ENCODE measurements around the gene UBAC1.
"Not testable (repeated sequence)": the region's sequence is repeated elsewhere in the genome, so short reads cannot be mapped to it uniquely, and the experiment has no call there.

The UBAC1 gene

GRCh38 chr9:135959814-135960213 lies 1.4 kb downstream of the UBAC1 start:
- DNase-seq (ENCODE audit: low spot score), result no peak

DNA sequence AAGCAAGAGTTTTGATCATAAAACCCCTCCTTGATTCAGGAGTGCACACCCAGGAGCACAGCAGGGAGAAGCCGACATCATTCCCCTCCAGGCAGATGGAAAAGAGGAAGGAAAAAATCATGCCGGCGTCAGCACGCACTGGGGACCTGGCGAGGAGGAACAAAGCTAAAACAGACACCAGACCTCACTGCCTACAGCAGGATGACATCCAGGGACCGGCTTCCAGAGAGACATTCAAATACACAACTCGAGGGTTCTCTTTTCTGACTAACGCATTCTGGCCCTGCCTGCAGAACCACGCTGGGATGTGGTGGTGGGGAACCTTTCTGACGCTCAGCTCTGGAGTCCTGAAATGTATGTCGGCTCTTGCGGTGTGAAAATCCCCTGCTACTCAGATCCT lies 2.7 kb downstream of the UBAC1 start:
- no peak for DNase-seq (ENCODE audit: low spot score)

- DNase-seq (ENCODE audit: low spot score), result no peak
These were observed 3.7 kb downstream of the UBAC1 start for GRCh38 chr9:135957431-135957830.

DNA sequence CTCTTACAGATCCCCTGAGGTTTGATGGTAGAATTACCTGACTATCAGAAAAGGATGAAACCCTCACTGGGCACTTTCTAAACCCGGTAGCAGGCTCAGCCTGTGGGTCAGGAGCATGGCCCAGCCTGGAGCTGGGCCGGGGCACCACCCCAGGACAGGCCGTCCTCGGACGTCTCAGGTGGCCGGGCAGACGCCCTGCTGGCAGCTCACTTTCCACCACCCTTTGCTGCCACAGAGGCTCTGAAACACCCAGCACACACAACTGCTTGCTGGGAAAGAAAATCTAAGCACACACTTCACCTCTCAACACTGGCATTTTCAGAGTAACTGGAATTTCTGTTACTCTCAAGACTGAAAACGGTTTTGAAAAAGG lies 4.4 kb downstream of the UBAC1 start:
- DNase-seq (ENCODE audit: low spot score), result no peak

DNA sequence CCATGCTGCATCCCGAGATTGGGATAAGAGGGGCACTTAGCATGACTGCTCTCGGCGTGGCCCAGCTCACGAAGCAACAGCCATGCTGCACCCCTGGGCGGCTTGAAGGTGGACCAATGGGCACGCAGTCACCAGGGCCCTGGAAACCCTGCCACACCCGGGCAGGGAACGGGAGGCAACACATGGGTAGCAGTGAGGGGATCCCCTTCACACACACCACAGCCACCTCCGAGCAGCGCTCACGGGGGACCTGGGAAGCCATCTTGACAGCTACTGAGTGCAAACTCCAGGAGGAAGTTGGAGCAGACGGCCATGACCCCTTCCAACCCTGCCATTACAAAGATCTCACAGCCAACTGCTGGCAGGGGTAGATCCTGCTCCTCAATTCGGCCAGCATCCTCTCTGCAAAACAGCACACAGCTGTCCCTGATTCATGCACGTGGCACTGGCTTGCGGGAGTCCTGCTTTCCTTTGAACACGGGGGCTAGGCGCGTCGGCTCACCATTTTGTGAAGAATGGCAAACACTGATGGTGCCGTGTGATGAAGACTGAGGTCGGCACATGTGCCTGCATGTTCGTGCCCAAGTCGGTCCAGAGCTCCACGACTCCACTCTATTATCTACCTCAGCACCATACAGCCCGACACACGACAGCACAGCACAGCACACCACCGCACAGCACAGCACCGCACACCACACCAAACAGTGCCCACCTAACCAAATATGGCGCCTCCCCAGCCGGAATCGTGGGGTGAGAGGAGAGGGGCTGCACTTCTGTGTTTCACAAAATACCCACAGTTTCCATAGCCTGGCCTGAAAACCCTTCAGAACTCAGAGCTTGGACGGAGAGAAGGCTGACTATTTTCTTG lies 5.0 kb downstream of the UBAC1 start:
- no peak for DNase-seq (ENCODE audit: low spot score)

GRCh38 chr9:135952664-135953206 lies 8.4 kb downstream of the UBAC1 start:
- DNase-seq (ENCODE audit: low spot score), result no peak

GRCh38 chr9:135951889-135952663 lies 9.1 kb downstream of the UBAC1 start:
- no peak for DNase-seq (ENCODE audit: low spot score)

- not testable (repeated sequence) for DNase-seq (ENCODE audit: low spot score)
These were observed 9.9 kb downstream of the UBAC1 start for GRCh38 chr9:135951310-135951709.

- DNase-seq (ENCODE audit: low spot score), result not testable (repeated sequence)
These were observed 10.3 kb downstream of the UBAC1 start for GRCh38 chr9:135950841-135951240.

GRCh38 chr9:135950135-135950682 lies 11.0 kb downstream of the UBAC1 start:
- no peak for DNase-seq (ENCODE audit: low spot score)

GRCh38 chr9:135949501-135950134 lies 11.6 kb downstream of the UBAC1 start:
- DNase-seq (ENCODE audit: low spot score), result no peak

- no peak for DNase-seq (ENCODE audit: low spot score)
These were observed 12.2 kb downstream of the UBAC1 start for GRCh38 chr9:135948968-135949367.

DNA sequence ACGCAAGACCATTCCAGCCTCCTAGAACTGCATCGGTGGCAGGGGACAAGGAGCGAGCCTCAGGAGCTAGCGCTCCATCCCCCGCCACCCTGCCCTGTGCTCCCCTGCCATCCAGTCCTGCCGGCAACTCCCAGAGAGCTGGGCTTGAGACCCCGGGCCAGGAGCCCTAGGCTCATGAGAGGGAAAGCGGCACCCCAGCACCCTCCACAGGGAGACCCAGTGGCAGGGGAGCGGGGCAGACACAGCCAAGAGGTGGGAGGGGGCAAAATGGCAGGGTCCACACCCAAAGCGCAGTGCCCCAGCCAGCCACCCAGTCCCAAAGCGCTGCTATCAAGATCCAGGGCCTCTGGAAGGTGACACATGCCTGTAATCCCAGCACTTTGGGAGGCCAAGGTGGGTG lies 12.7 kb downstream of the UBAC1 start:
- DNase-seq (ENCODE audit: low spot score), result no peak

- no peak for DNase-seq (ENCODE audit: low spot score)
These were observed 13.6 kb downstream of the UBAC1 start for GRCh38 chr9:135947582-135947981.

GRCh38 chr9:135947105-135947504 lies 14.1 kb downstream of the UBAC1 start:
- not testable (repeated sequence) for DNase-seq (ENCODE audit: low spot score)

- no peak for DNase-seq (ENCODE audit: low spot score)
These were observed 14.7 kb downstream of the UBAC1 start for GRCh38 chr9:135946392-135946994.

- DNase-seq (ENCODE audit: low spot score), result no peak
These were observed 15.2 kb downstream of the UBAC1 start for GRCh38 chr9:135945969-135946368.

DNA sequence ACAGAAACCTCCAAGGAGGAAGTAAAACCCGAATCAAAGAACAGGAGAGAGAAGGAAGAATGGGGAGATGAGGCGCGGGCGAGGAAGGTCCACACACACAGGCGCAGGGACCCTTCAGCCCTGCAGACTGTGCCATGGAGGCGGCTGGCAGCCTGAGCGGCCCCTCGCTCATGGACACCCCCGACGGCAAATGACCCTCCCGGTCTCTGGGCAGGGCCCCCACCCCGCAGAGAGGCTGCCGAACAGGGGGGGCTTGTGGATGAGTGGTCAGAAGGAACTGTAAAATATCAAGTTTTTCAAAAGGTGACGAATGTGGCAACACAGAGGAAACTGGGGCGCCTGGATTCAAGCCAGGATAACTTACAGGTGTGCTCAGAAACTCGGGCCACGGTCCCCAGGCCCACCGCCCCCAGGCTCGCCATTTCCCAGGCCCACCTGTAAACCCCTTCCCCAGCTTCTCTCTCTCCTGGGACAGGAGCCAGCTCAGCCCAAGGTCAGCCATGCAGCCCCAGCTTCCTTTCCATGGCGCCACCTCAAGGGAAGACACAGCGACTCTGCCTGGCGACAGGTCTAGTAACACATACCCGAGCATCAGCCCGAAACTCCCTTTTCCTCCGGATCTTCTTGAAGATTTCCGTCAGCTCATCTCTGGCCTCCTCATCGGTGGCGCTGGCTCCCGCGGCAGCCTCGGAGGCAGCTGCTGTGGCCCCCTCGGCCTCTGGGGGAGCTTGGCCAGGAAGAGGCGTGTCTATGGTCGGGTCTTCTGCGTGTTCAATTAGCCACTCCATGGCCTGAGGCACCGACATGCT lies 16.5 kb downstream of the UBAC1 start:
- no peak for DNase-seq (ENCODE audit: low spot score)

- not testable (repeated sequence) for DNase-seq (ENCODE audit: low spot score)
These were observed 17.6 kb downstream of the UBAC1 start for GRCh38 chr9:135943604-135944003.

GRCh38 chr9:135941288-135941995 lies 19.7 kb downstream of the UBAC1 start:
- DNase-seq (ENCODE audit: low spot score), result no peak
